Psoas muscle (tissue), 8 donors: ENCODE data around the gene TMED7. TPM values are rescaled to one million over a fixed set of nuclear protein-coding genes. Genes with fewer than 3 reads are reported as not detected.
"Not testable (repeated sequence)": the region's sequence is repeated elsewhere in the genome, so short reads cannot be mapped to it uniquely, and the experiment has no call there.

Experiments
- ATAC-seq, 4 donors: fragments of 200-7000 bp; cut with Tn5 transposase; one replicate each; pipeline ENCODE4 v1.9.1; 2020; ENCODE audit warnings: moderate library complexity in 3 of 4, mild to moderate bottlenecking in 2 of 4
- DNase-seq, 2 donors: peaks; one replicate each; pipeline ENCODE4 v3.0.0-alpha.2; 2020
- H3K27ac ChIP-seq: fragments of 200-600 bp; one replicate; pipeline ENCODE4 v1.8.0; 2022
- H3K27me3 ChIP-seq, 3 donors: fragments of 200-600 bp in 1 of 3; one replicate each; pipeline versions ENCODE4 v1.6.1 to v1.8.0; 2013 to 2022; ENCODE audit warnings: low read length in 2 of 3, mild to moderate bottlenecking in 2 of 3, moderate library complexity in 1 of 3; ENCODE audit not compliant: insufficient read depth in 3 of 3
- H3K36me3 ChIP-seq, 2 donors: fragments of 200-600 bp in 1 of 2; one replicate each; pipeline versions ENCODE4 v1.6.1 to v1.8.0; 2013 to 2022; ENCODE audit warnings: low read depth in 1 of 2, mild to moderate bottlenecking in 1 of 2, moderate library complexity in 1 of 2; ENCODE audit not compliant: insufficient read depth in 1 of 2
- H3K4me1 ChIP-seq: fragments of 200-600 bp; one replicate; pipeline ENCODE4 v1.8.0; 2022
- H3K4me3 ChIP-seq: fragments of 200-600 bp; one replicate; pipeline ENCODE4 v1.8.0; 2022; ENCODE audit warnings: mild to moderate bottlenecking
- H3K9me3 ChIP-seq: fragments of 200-600 bp; one replicate; pipeline ENCODE4 v1.8.0; 2022
- CTCF ChIP-seq: fragments of 200-600 bp; IDR thresholded peaks from one replicate; pipeline ENCODE4 v1.8.0; 2022; ENCODE audit warnings: antibody characterized with exemption
- WGBS, 3 donors: extraction: QIAGEN DNeasy Blood & Tissue Kit; methylation state at CpG; one replicate each; pipeline versions ENCODE4 v1.1.6 to v1.1.7; 2013; 5-methylcytosine and 5-hydroxymethylcytosine counted together
- intact Hi-C, 2 donors: fragments of 100-400 bp; cut with DNase I; formaldehyde crosslinking; loops; one replicate each; pipeline versions ENCODE4 v1.11.0 to v1.14.2; 2022
- long read RNA-seq, 2 donors: library from polyadenylated mRNA; unstranded; transcript quantifications; one replicate each; pipeline ENCODE4 v2.0.0, GENCODE V29; 2021
- polyA plus RNA-seq, 3 donors: library from polyadenylated mRNA; stranded (reverse); fragments of 200-250 nt; gene quantifications; one replicate each; pipeline ENCODE4 v1.2.3, GENCODE V29; 2013
- total RNA-seq, 4 donors: library from RNA; stranded (reverse); fragmentation: NEBNext Ultra II Directional in 2 of 4; extraction: Animal tissue kit (Norgen Biotek cat#: 25700) in 2 of 4; gene quantifications; one replicate each; pipeline versions ENCODE4 v1.2.1 to v1.2.4, GENCODE V29; 2021 to 2023
- donor health status: healthy with polysubstance abuse.
- donor health status: DM: no; HTN: no; CAD: no; lungs with moderate emphysema.
- donor health status: Bipolar disorder and iron deficiency.
- donor health status: healthy.
- donor health status: DM: yes; HTN: yes; CAD: no.
- donor health status: DM: no; HTN: no; CAD: no.
- donor health status: DM: no; HTN: no; CAD: no.
- donor health status: DM: yes; HTN: yes; CAD: no.

TMED7 gene
- total RNA-seq (10 to 100 TPM; 34.2 to 59.0 (median 40.6) TPM), polyA plus RNA-seq (10 to 100 TPM; 18.3 to 33.5 (median 28.2) TPM)
- long read RNA-seq, donor 1, transcript TMED7-201 (3 exons, 3,757 nt), result major isoform, 36 of 36 reads
- long read RNA-seq, donor 1, partial matches to known transcripts, result 0 of 36 reads
- long read RNA-seq, donor 1, other reads (novel, unspliced or antisense), result 0 of 36 reads
- long read RNA-seq, donor 2, transcript TMED7-201 (3 exons, 3,757 nt), result major isoform, 69 of 72 reads
- long read RNA-seq, donor 2, partial matches to known transcripts, result 2 of 72 reads
- long read RNA-seq, donor 2, other reads (novel, unspliced or antisense), result 1 of 72 reads

GRCh38 chr5:115625579-115626444 is at the start of gene TMED7:
Gene TMED7 (minus strand): TSS chr5:115626036. CDS start chr5:115625792, 244 bp downstream.
- Histone ChIP-seq H3K36me3 (peaks cover 2 to 11% of the 10 kb centered on the region in 2 donors), H3K4me1 (peaks cover 33% of the 10 kb centered on the region), H3K27ac (peak within 1 kb of the TSS; percentile 98), H3K9me3 (no peaks in the 10 kb centered on the region), H3K4me3 (peak within 1 kb of the TSS; percentile 87), H3K27me3 (no peaks in the 10 kb centered on the region)
- TF ChIP-seq CTCF, result peak; percentile 9
- DNase-seq (peak; percentile 100), ATAC-seq (peak; percentile 99)
- intact Hi-C loops, result loop anchor here (2.0 to 5.0 kb wide), 2 partner anchors 23 to 216 kb away; partner anchors contain the start of genes AP3S1 (in 2 of the 2), ATG12 (in 2 of the 2) and TICAM2 (in 1 of the 2)
- 0 to 1% (median 0%) methylated on average over 71 to 77 of the region's 77 CpGs for WGBS, 3 donors

GRCh38 chr5:115674782-115675181 is 48.9 kb upstream of the TMED7 start:
- H3K4me1 ChIP-seq, DNase-seq, H3K27me3 ChIP-seq, H3K9me3 ChIP-seq, intact Hi-C loops, H3K4me3 ChIP-seq, H3K36me3 ChIP-seq, H3K27ac ChIP-seq, ATAC-seq: not testable (repeated sequence)
- 64 to 79% (median 74%) methylated on average over 10 to 11 of the region's 11 CpGs for WGBS, 3 donors

GRCh38 chr5:115673596-115673995 is 47.8 kb upstream of the TMED7 start:
- Histone ChIP-seq H3K27me3 (no peaks in the 10 kb centered on the region), H3K9me3 (no peaks in the 10 kb centered on the region), H3K27ac (no peak overlapping the region), H3K4me1 (no peaks in the 10 kb centered on the region), H3K36me3 (no peaks in the 10 kb centered on the region), H3K4me3 (no peak overlapping the region)
- no peak for DNase-seq
- TF ChIP-seq CTCF, result no peak
- WGBS, 3 donors, result 0 to 31% (median 3%) methylated on average over 1 of the region's 1 CpG
- ATAC-seq, result no peak
- intact Hi-C loops, result no loop called here

- Histone ChIP-seq H3K27me3 (no peaks in the 10 kb centered on the region), H3K36me3 (no peaks in the 10 kb centered on the region), H3K4me1 (no peaks in the 10 kb centered on the region), H3K9me3 (no peaks in the 10 kb centered on the region), H3K27ac (no peak overlapping the region), H3K4me3 (no peak overlapping the region)
- ATAC-seq (no peak), DNase-seq (no peak)
- no peak for TF ChIP-seq CTCF
- 86 to 98% (median 93%) methylated on average over 1 of the region's 1 CpG for WGBS, 3 donors
- intact Hi-C loops, result no loop called here
Measured at GRCh38 chr5:115671939-115672338, 46.1 kb upstream of the TMED7 start.

GRCh38 chr5:115666023-115666422 is 40.2 kb upstream of the TMED7 start:
- no peaks in the 10 kb centered on the region for H3K4me1 ChIP-seq
- 39 to 66% (median 60%) methylated on average over 2 of the region's 2 CpGs for WGBS, 3 donors
- TF ChIP-seq CTCF, result no peak
- H3K27me3 ChIP-seq, result peaks cover 0 to 5% (median 2%) of the 10 kb centered on the region in 3 donors
- DNase-seq (no peak), ATAC-seq (no peak)
- H3K4me3 ChIP-seq, result no peak overlapping the region
- H3K27ac ChIP-seq, result no peak overlapping the region
- H3K9me3 ChIP-seq, result no peaks in the 10 kb centered on the region
- no peaks in the 10 kb centered on the region for H3K36me3 ChIP-seq
- intact Hi-C loops, result no loop called here
